GM23338 (cell line): ENCODE data around the gene NCAN. TPM values are rescaled to one million over a fixed set of nuclear protein-coding genes. Genes with fewer than 3 reads are reported as not detected.

ENCODE experiments used
- polyA plus RNA-seq: library from polyadenylated mRNA; unstranded; fragments of >200 nt; fragmentation: Nextera tagmentation; extraction: Ambion mirVana; gene quantifications from 2 replicates; pipeline ENCODE4 v1.2.1, GENCODE V29; 2016
- small RNA-seq: library from RNA; depleted of rRNA; stranded (forward); fragments of <200 nt; gene quantifications from one replicate; pipeline ENCODE3, GENCODE V24; 2014; ENCODE audit warnings: low replicate concordance
- total RNA-seq: library from RNA; depleted of rRNA; stranded (reverse); fragments of >200 nt; shearing (Covaris generic); gene quantifications from 2 replicates; pipeline ENCODE4 v1.2.3, GENCODE V29; 2014; rRNA removed

NCAN gene
- total and polyA plus RNA-seq, 2 experiments from 2014 or later, result 1.8 to 9.4 TPM

Small RNA genes within 50 kb of the gene (small RNA-seq; reads per million reads assigned to genes)
- not detected for gene RNU6-1028P

Other genes with a start within 250 kb of the NCAN start
- gene SUGP2, start 178.4 kb upstream of the NCAN start, total RNA-seq, result 86.5 and 102 TPM in 2 replicates
- 99.3 and 109 TPM in 2 replicates for gene SUGP2, start 178.4 kb upstream of the NCAN start, polyA plus RNA-seq
- 95.1 and 112 TPM in 2 replicates for gene ARMC6, start 178.4 kb upstream of the NCAN start, total RNA-seq
- 40.9 and 45.0 TPM in 2 replicates for gene ARMC6, start 178.4 kb upstream of the NCAN start, polyA plus RNA-seq
- gene SLC25A42, start 148.0 kb upstream of the NCAN start, total RNA-seq, result 5.7 and 7.3 TPM in 2 replicates
- 7.3 and 7.6 TPM in 2 replicates for gene SLC25A42, start 148.0 kb upstream of the NCAN start, polyA plus RNA-seq
- 59.3 and 59.5 TPM in 2 replicates for gene TMEM161A, start 73.5 kb upstream of the NCAN start, total RNA-seq
- gene TMEM161A, start 73.5 kb upstream of the NCAN start, polyA plus RNA-seq, result 38.0 and 38.9 TPM in 2 replicates
- gene MEF2B, start 41.7 kb upstream of the NCAN start, total RNA-seq, result 3.0 and 8.3 TPM in 2 replicates
- 7.4 and 8.1 TPM in 2 replicates for gene MEF2B, start 41.7 kb upstream of the NCAN start, polyA plus RNA-seq
- 16.4 and 18.8 TPM in 2 replicates for gene BORCS8, start 19.8 kb upstream of the NCAN start, total RNA-seq
- gene BORCS8, start 19.8 kb upstream of the NCAN start, polyA plus RNA-seq, result 13.8 and 15.1 TPM in 2 replicates
- 54.3 and 58.1 TPM in 2 replicates for gene RFXANK, start 19.7 kb upstream of the NCAN start, total RNA-seq
- gene RFXANK, start 19.7 kb upstream of the NCAN start, polyA plus RNA-seq, result 124 and 129 TPM in 2 replicates
- 14.4 and 14.6 TPM in 2 replicates for gene NR2C2AP, start 8.5 kb upstream of the NCAN start, total RNA-seq
- gene NR2C2AP, start 8.5 kb upstream of the NCAN start, polyA plus RNA-seq, result 25.7 and 27.6 TPM in 2 replicates
- gene TM6SF2, start 61.3 kb downstream of the NCAN start, total RNA-seq, result 2.6 and 3.9 TPM in 2 replicates
- 4.2 and 4.4 TPM in 2 replicates for gene TM6SF2, start 61.3 kb downstream of the NCAN start, polyA plus RNA-seq
- gene SUGP1, start 108.6 kb downstream of the NCAN start, total RNA-seq, result 31.0 and 38.6 TPM in 2 replicates
- 61.6 and 63.2 TPM in 2 replicates for gene SUGP1, start 108.6 kb downstream of the NCAN start, polyA plus RNA-seq
- gene MAU2, start 108.9 kb downstream of the NCAN start, total RNA-seq, result 36.0 and 62.2 TPM in 2 replicates
- 18.9 and 20.5 TPM in 2 replicates for gene MAU2, start 108.9 kb downstream of the NCAN start, polyA plus RNA-seq
- 123 and 151 TPM in 2 replicates for gene GATAD2A, start 193.7 kb downstream of the NCAN start, total RNA-seq
- 40.0 and 49.2 TPM in 2 replicates for gene GATAD2A, start 193.7 kb downstream of the NCAN start, polyA plus RNA-seq